ENCODE measurements around the gene AKAP11. TPM values are rescaled to one million over a fixed set of nuclear protein-coding genes. Genes with fewer than 3 reads are reported as not detected.

AKAP11 gene
- total and polyA plus RNA-seq, 9 of the 15 experiments (the other 6 are each of a cell fraction or from before 2014, with no cell fraction given): 2.2 to 31.3 (median 10.9) TPM

- TF ChIP-seq HIVEP1 (CRISPR knock-in tag; IDR thresholded peaks at IDR 0.05) (no peak), FOXK2 (conservative IDR thresholded peaks at IDR 0.05 in 1 of 2, IDR thresholded peaks at IDR 0.05 in 1 of 2; ENCODE audit: low read depth in 2 of 2) (no peak), ZBTB12 (CRISPR knock-in tag; IDR thresholded peaks at IDR 0.05) (no peak), ZBTB40 (IDR thresholded peaks at IDR 0.05) (no peak), ZBTB40 (CRISPR knock-in tag; IDR thresholded peaks at IDR 0.05) (no peak), CHD2 (IDR thresholded peaks at IDR 0.05; ENCODE audit: low read depth, low read length) (no peak), U2AF2 (optimal IDR thresholded peaks at IDR 0.05; ENCODE audit: low read depth, low read length) (no peak)
- BruUV-seq (replicated peaks): no TSS peak
- FAIRE-seq (no peak), DNase-seq (ENCODE audit: extremely low read depth in 1 of 4, low spot score in 3 of 4) (no peak), ATAC-seq (no peak)
- ChIA-PET POLR2A (interaction anchor here (1.3 kb wide), 1 partner anchor 11 kb away, joined by 3 read pairs; no protein-coding TSS in a partner anchor), CTCF (ENCODE audit: low intra/inter-chr PET ratio) (no interaction called here)
- peaks cover 2 to 4% of the 10 kb centered on the region in 2 experiments; a peak in 4 of 5 replicates for H3K27me3 ChIP-seq (ENCODE audit: control insufficient read depth in 2 of 2, insufficient read depth in 2 of 2, low read length in 2 of 2)
- in situ Hi-C loops (cut with MboI) (no loop called here), intact Hi-C loops (cut with micrococcal nuclease) (no loop called here)
- H3K4me3 ChIP-seq: no peak overlapping the region
- no peak overlapping the region for H3K4me2 ChIP-seq (ENCODE audit: insufficient read depth, low read length)
- no peak overlapping the region for H2AFZ ChIP-seq (ENCODE audit: low read depth, low read length)
- no peaks in the 10 kb centered on the region for H4K20me1 ChIP-seq (replicated peaks; ENCODE audit: control insufficient read depth, insufficient read depth, low read length)
- no peaks in the 10 kb centered on the region for H3K9me1 ChIP-seq (ENCODE audit: control insufficient read depth, insufficient read depth, low read length)
- no peak overlapping the region for H3K9ac ChIP-seq (ENCODE audit: insufficient read depth in 1 of 2, low read depth in 2 of 2, low read length in 2 of 2)
- H3K4me1 ChIP-seq (replicated peaks in 1 of 2; ENCODE audit: control insufficient read depth in 2 of 2, insufficient read depth in 2 of 2, low read length in 2 of 2): no peaks in the 10 kb centered on the region
- H3K79me2 ChIP-seq (ENCODE audit: control insufficient read depth, insufficient read depth, low read length): no peaks in the 10 kb centered on the region
- H3K27ac ChIP-seq (ENCODE audit: extremely low read depth, low read depth, low read length): no peak overlapping the region
- no peaks in the 10 kb centered on the region for H3K9me3 ChIP-seq (replicated peaks; ENCODE audit: control insufficient read depth, insufficient read depth, low read depth, low read length)
- WGBS (ENCODE audit: insufficient coverage, low coverage, missing lambda C conversion rate): 0% methylated on average over 3 of the region's 3 CpGs
- no peaks in the 10 kb centered on the region for H3K36me3 ChIP-seq (ENCODE audit: control insufficient read depth, insufficient read depth, low read length)
These were observed 73.4 kb downstream of the AKAP11 start for GRCh38 chr13:42345367-42345766.

All from K562 (cell line).